SU-DHL-6 (cell line): ENCODE results near the gene TRIM66.

Source experiments
- H2AFZ ChIP-seq: fragments of 200-600 bp; sonication (generic); 2 replicates; pipeline ENCODE4 v1.6.1; 2014; ENCODE audit warnings: low read depth, mild to moderate bottlenecking, moderate library complexity, mixed read lengths, antibody characterized with exemption, low read length; ENCODE audit not compliant: severe bottlenecking
- H3F3A ChIP-seq: fragments of 200-600 bp; shearing (Covaris generic); 2 replicates; pipeline ENCODE4 v1.6.0; 2016; ENCODE audit warnings: antibody characterized with exemption, mild to moderate bottlenecking; ENCODE audit not compliant: insufficient read depth
- H3K27ac ChIP-seq: fragments of 200-600 bp; sonication (generic); 2 replicates; pipeline ENCODE4 v1.5.1; 2016; ENCODE audit warnings: low read depth, mild to moderate bottlenecking, low read length, moderate library complexity, mixed read lengths
- H3K27me3 ChIP-seq: fragments of 200-600 bp; sonication (generic), shearing (Covaris generic); 2 replicates; pipeline ENCODE4 v1.6.0; 2014; ENCODE audit warnings: mild to moderate bottlenecking, low read length
- H3K36me3 ChIP-seq: fragments of 200-600 bp; sonication (generic); 2 replicates; pipeline ENCODE4 v1.6.1; 2014; ENCODE audit warnings: mild to moderate bottlenecking, low read length, mixed read lengths
- H3K4me2 ChIP-seq: fragments of 300-600, 200-600 bp; shearing (Covaris generic), sonication (generic); 2 replicates; pipeline ENCODE4 v1.6.0; 2014; ENCODE audit warnings: low read length, low read depth, mild to moderate bottlenecking; ENCODE audit not compliant: poor library complexity, severe bottlenecking
- H3K4me3 ChIP-seq: fragments of 200-600 bp; sonication (generic); 2 replicates; pipeline ENCODE4 v1.5.1; 2014; ENCODE audit warnings: antibody characterized with exemption, low read length, mild to moderate bottlenecking, mixed read lengths; ENCODE audit not compliant: insufficient read depth, poor library complexity, severe bottlenecking
- H3K79me2 ChIP-seq: fragments of 200-600 bp; sonication (generic); 2 replicates; pipeline ENCODE4 v1.6.1; 2014; ENCODE audit warnings: mild to moderate bottlenecking, low read length, moderate library complexity; ENCODE audit not compliant: insufficient read depth
- H3K9ac ChIP-seq: fragments of 200-600 bp; sonication (generic); 2 replicates; pipeline ENCODE4 v1.7.0; 2014; ENCODE audit warnings: mild to moderate bottlenecking, low read length
- H3K9me2 ChIP-seq: fragments of 200-600 bp; sonication (generic); replicated peaks from 2 replicates; pipeline ENCODE4 v1.6.1; 2014; ENCODE audit warnings: low read length; ENCODE audit not compliant: insufficient read depth
- H3K9me3 ChIP-seq: fragments of 200-600 bp; sonication (generic); 2 replicates; pipeline ENCODE4 v1.6.1; 2014; ENCODE audit warnings: low read length, mixed read lengths; ENCODE audit not compliant: insufficient read depth
- H4K20me1 ChIP-seq: fragments of 200-600 bp; sonication (generic); 2 replicates; pipeline ENCODE4 v1.6.1; 2014; ENCODE audit warnings: low read depth, mild to moderate bottlenecking, antibody characterized with exemption, low read length, moderate library complexity, mixed read lengths
- EZH2phosphoT487 ChIP-seq: fragments of 200-600 bp; sonication (generic), shearing (Covaris generic); conservative IDR thresholded peaks from 2 replicates; pipeline ENCODE4 v1.6.1; 2018; ENCODE audit warnings: mild to moderate bottlenecking, antibody characterized with exemption, low read length, moderate library complexity, mixed read lengths
- TF ChIP-seq, protein P1 (sequence below): fragments of 200-600 bp; sonication (generic); IDR thresholded peaks from one replicate; pipeline ENCODE4 v1.5.1; 2017; ENCODE audit warnings: antibody characterized with exemption, mild to moderate bottlenecking, low read length, moderate library complexity; ENCODE audit not compliant: insufficient read depth, poor library complexity, severe bottlenecking

TRIM66 gene

DNA sequence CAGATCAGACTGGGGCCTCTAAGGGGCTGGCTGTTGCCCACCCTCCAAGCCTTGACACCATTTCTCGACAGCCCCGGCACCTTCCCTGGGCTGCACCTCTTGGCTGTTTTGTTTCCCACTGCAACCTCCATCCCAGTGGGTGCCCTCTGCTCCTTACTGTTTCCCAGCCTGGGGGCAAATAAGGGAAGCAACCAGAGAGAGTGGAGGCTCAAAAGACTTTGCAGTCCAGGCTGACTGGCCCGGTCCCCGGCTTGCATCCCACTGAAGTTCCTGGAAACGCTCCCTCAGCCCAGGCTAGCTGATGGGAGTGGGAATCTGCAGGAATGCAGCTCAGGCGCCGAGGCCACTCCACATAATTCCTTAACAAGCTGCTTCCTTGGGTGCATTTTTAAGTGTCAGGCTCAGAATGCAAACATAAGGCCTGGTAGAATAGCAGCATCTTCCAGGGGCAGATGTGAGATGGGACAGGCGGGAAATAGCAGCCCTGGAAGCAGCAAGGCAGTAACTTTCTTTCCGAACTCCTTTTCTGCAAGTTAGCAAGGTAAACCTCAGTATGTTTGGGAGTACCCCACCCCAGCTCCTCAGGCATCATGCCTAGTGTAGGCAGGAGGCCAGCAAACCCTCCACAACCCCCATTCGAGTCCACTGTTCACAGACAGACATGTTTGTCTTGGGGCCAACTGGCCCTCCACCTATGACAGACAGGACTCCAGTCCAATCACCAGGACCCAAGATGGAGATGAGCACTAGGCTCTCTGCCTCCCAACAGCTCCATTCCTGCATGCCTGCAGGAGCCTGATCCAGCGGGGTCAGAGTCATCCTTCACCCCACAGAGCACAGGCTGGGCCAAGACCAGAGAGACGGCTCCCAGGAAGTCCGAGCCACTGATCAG, 39.4 kb upstream of the TRIM66 start:
- Histone ChIP-seq H3K4me2 (no peak overlapping the region), H3K9ac (no peak overlapping the region)

GRCh38 chr11:8720868-8721608, 38.6 kb upstream of the TRIM66 start:
- Histone ChIP-seq H3K27me3 (no peaks in the 10 kb centered on the region), H3K27ac (no peak overlapping the region), H3K9me3 (no peaks in the 10 kb centered on the region), H3K9ac (no peak overlapping the region), H3K79me2 (no peaks in the 10 kb centered on the region), H2AFZ (no peak overlapping the region), H3K36me3 (no peaks in the 10 kb centered on the region), H3K4me3 (no peak overlapping the region), H3F3A (no peaks in the 10 kb centered on the region), H3K4me2 (no peak overlapping the region), H3K9me2 (no peaks in the 10 kb centered on the region), H4K20me1 (no peaks in the 10 kb centered on the region)
- TF ChIP-seq, protein P1, sequence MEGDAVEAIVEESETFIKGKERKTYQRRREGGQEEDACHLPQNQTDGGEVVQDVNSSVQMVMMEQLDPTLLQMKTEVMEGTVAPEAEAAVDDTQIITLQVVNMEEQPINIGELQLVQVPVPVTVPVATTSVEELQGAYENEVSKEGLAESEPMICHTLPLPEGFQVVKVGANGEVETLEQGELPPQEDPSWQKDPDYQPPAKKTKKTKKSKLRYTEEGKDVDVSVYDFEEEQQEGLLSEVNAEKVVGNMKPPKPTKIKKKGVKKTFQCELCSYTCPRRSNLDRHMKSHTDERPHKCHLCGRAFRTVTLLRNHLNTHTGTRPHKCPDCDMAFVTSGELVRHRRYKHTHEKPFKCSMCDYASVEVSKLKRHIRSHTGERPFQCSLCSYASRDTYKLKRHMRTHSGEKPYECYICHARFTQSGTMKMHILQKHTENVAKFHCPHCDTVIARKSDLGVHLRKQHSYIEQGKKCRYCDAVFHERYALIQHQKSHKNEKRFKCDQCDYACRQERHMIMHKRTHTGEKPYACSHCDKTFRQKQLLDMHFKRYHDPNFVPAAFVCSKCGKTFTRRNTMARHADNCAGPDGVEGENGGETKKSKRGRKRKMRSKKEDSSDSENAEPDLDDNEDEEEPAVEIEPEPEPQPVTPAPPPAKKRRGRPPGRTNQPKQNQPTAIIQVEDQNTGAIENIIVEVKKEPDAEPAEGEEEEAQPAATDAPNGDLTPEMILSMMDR = no peak
- no peak for TF ChIP-seq EZH2phosphoT487

More for the DNA sequence above, 39.4 kb upstream of the TRIM66 start:
- H3K9me2 ChIP-seq = no peaks in the 10 kb centered on the region
- H3K79me2 ChIP-seq = no peaks in the 10 kb centered on the region
- no peaks in the 10 kb centered on the region for H3K36me3 ChIP-seq
- no peaks in the 10 kb centered on the region for H3K27me3 ChIP-seq
- TF ChIP-seq, protein P1 = no peak
- no peak for TF ChIP-seq EZH2phosphoT487
- no peaks in the 10 kb centered on the region for H4K20me1 ChIP-seq
- H3K4me3 ChIP-seq = no peak overlapping the region
- no peaks in the 10 kb centered on the region for H3F3A ChIP-seq
- H3K27ac ChIP-seq = no peak overlapping the region
- no peaks in the 10 kb centered on the region for H3K9me3 ChIP-seq
- no peak overlapping the region for H2AFZ ChIP-seq

DNA sequence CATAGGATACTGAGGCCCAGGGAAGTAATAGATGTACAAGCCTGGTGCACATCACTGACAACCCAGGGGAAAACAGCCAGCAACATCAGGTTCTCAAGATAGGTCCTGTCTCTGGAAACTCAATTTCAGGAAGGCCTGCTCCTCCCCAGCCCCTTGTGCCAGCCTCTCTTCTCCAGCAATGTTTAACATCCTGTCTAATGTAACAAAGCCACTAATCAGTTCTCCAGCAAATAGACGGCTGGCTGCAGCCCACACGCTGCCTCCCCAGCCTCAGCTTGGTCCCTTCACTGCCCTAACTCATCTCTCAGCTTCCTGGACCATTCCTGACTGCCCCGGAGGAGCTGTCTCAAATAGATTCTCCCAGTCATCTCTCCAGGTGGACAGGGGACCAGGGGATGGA, 37.9 kb upstream of the TRIM66 start:
- no peak overlapping the region for H3K27ac ChIP-seq
- TF ChIP-seq, protein P1 = no peak
- TF ChIP-seq EZH2phosphoT487 = no peak
- no peak overlapping the region for H2AFZ ChIP-seq
- no peaks in the 10 kb centered on the region for H3F3A ChIP-seq
- H3K9me2 ChIP-seq = no peaks in the 10 kb centered on the region
- no peak overlapping the region for H3K4me2 ChIP-seq
- H3K36me3 ChIP-seq = no peaks in the 10 kb centered on the region
- no peaks in the 10 kb centered on the region for H3K79me2 ChIP-seq
- H3K27me3 ChIP-seq = no peaks in the 10 kb centered on the region
- H3K4me3 ChIP-seq = no peak overlapping the region
- no peak overlapping the region for H3K9ac ChIP-seq
- no peaks in the 10 kb centered on the region for H4K20me1 ChIP-seq
- no peaks in the 10 kb centered on the region for H3K9me3 ChIP-seq
